Memory B cell (primary cell): ENCODE measurements around the gene CEACAM1.
"Not testable (repeated sequence)": the region's sequence is repeated elsewhere in the genome, so short reads cannot be mapped to it uniquely, and the experiment has no call there.

ENCODE experiments used
- ATAC-seq: fragments of 150-1000 bp; cut with Tn5 transposase; 2 replicates; pipeline ENCODE4 v1.10.0; 2021; ENCODE audit warnings: low read depth, mild to moderate bottlenecking, moderate library complexity
- DNase-seq, 2 donors: peaks; one replicate each; pipeline ENCODE4 v3.0.0; 2022; ENCODE audit warnings: low spot score in 2 of 2
- H3K27ac Mint-ChIP-seq: one replicate; pipeline ENCODE4 v1.8.0; 2022; ENCODE audit warnings: mild to moderate bottlenecking, moderate library complexity, mixed read lengths
- H3K27me3 Mint-ChIP-seq: one replicate; pipeline ENCODE4 v1.8.0; 2022; ENCODE audit warnings: mixed read lengths
- H3K36me3 Mint-ChIP-seq: one replicate; pipeline ENCODE4 v1.8.0; 2022; ENCODE audit warnings: mild to moderate bottlenecking, mixed read lengths
- H3K4me1 Mint-ChIP-seq: one replicate; pipeline ENCODE4 v1.8.0; 2022; ENCODE audit warnings: mixed read lengths
- H3K4me3 Mint-ChIP-seq: one replicate; pipeline ENCODE4 v1.8.0; 2022; ENCODE audit warnings: mild to moderate bottlenecking, moderate library complexity, mixed read lengths
- H3K9me3 Mint-ChIP-seq: one replicate; pipeline ENCODE4 v1.8.0; 2022; ENCODE audit warnings: mixed read lengths

Gene CEACAM1

GRCh38 chr19:42512743-42513304 lies 15.5 kb downstream of the CEACAM1 start:
- H3K4me3 Mint-ChIP-seq: peak overlapping the region; percentile 57
- peak; percentile 68 for ATAC-seq
- DNase-seq: no peak
- H3K4me1 Mint-ChIP-seq: peaks cover 11% of the 10 kb centered on the region
- H3K9me3 Mint-ChIP-seq: no peaks in the 10 kb centered on the region
- no peak overlapping the region for H3K27ac Mint-ChIP-seq
- no peaks in the 10 kb centered on the region for H3K27me3 Mint-ChIP-seq
- peaks cover 16% of the 10 kb centered on the region for H3K36me3 Mint-ChIP-seq

- H3K9me3 Mint-ChIP-seq: no peaks in the 10 kb centered on the region
- peak overlapping the region; percentile 57 for H3K4me3 Mint-ChIP-seq
- peaks cover 11% of the 10 kb centered on the region for H3K4me1 Mint-ChIP-seq
- ATAC-seq (no peak), DNase-seq (no peak)
- no peaks in the 10 kb centered on the region for H3K27me3 Mint-ChIP-seq
- no peak overlapping the region for H3K27ac Mint-ChIP-seq
- peaks cover 16% of the 10 kb centered on the region for H3K36me3 Mint-ChIP-seq
Measured at GRCh38 chr19:42512130-42512636, 16.1 kb downstream of the CEACAM1 start.

- no peaks in the 10 kb centered on the region for H3K27me3 Mint-ChIP-seq
- no peaks in the 10 kb centered on the region for H3K9me3 Mint-ChIP-seq
- no peak for DNase-seq
- H3K36me3 Mint-ChIP-seq: peaks cover 12% of the 10 kb centered on the region
- no peak overlapping the region for H3K27ac Mint-ChIP-seq
- ATAC-seq: no peak
- peaks cover 11% of the 10 kb centered on the region for H3K4me1 Mint-ChIP-seq
- H3K4me3 Mint-ChIP-seq: no peak overlapping the region
Measured at GRCh38 chr19:42511340-42511739, 16.9 kb downstream of the CEACAM1 start.

- peak; percentile 38 for ATAC-seq
- Mint-ChIP-seq H3K27me3 (peaks cover 2% of the 10 kb centered on the region), H3K4me1 (peaks cover 11% of the 10 kb centered on the region), H3K27ac (peak overlapping the region; percentile 51), H3K9me3 (no peaks in the 10 kb centered on the region), H3K4me3 (no peak overlapping the region), H3K36me3 (peaks cover 9% of the 10 kb centered on the region)
- no peak for DNase-seq
Measured at GRCh38 chr19:42508892-42509444, 19.3 kb downstream of the CEACAM1 start.

- Mint-ChIP-seq H3K36me3 (no peaks in the 10 kb centered on the region), H3K27ac (no peak overlapping the region), H3K27me3 (peaks cover 2% of the 10 kb centered on the region), H3K4me1 (peaks cover 3% of the 10 kb centered on the region), H3K4me3 (no peak overlapping the region), H3K9me3 (no peaks in the 10 kb centered on the region)
- ATAC-seq (no peak), DNase-seq (no peak)
Measured at GRCh38 chr19:42505066-42505465, 23.2 kb downstream of the CEACAM1 start.

GRCh38 chr19:42501733-42502132 lies 26.5 kb downstream of the CEACAM1 start:
- no peak for DNase-seq
- Mint-ChIP-seq H3K4me3 (no peak overlapping the region), H3K4me1 (peaks cover 16% of the 10 kb centered on the region), H3K27me3 (peaks cover 2% of the 10 kb centered on the region), H3K27ac (no peak overlapping the region), H3K9me3 (no peaks in the 10 kb centered on the region), H3K36me3 (no peaks in the 10 kb centered on the region)
- no peak for ATAC-seq

GRCh38 chr19:42501243-42501642 lies 27.0 kb downstream of the CEACAM1 start:
- peaks cover 17% of the 10 kb centered on the region for H3K4me1 Mint-ChIP-seq
- H3K36me3 Mint-ChIP-seq, H3K27me3 Mint-ChIP-seq, H3K4me3 Mint-ChIP-seq, H3K27ac Mint-ChIP-seq, DNase-seq, ATAC-seq, H3K9me3 Mint-ChIP-seq: not testable (repeated sequence)

GRCh38 chr19:42498169-42498757 lies 30.0 kb downstream of the CEACAM1 start:
- H3K27me3 Mint-ChIP-seq: no peaks in the 10 kb centered on the region
- no peak overlapping the region for H3K4me3 Mint-ChIP-seq
- DNase-seq (no peak), ATAC-seq (no peak)
- peaks cover 19% of the 10 kb centered on the region for H3K4me1 Mint-ChIP-seq
- no peaks in the 10 kb centered on the region for H3K9me3 Mint-ChIP-seq
- no peaks in the 10 kb centered on the region for H3K36me3 Mint-ChIP-seq
- peak overlapping the region; percentile 78 for H3K27ac Mint-ChIP-seq

- peaks cover 19% of the 10 kb centered on the region for H3K4me1 Mint-ChIP-seq
- no peaks in the 10 kb centered on the region for H3K9me3 Mint-ChIP-seq
- ATAC-seq (peak; percentile 84), DNase-seq (peak in 1 of 2 donors; percentile 16)
- H3K27me3 Mint-ChIP-seq: no peaks in the 10 kb centered on the region
- H3K27ac Mint-ChIP-seq: peak overlapping the region; percentile 78
- no peaks in the 10 kb centered on the region for H3K36me3 Mint-ChIP-seq
- H3K4me3 Mint-ChIP-seq: no peak overlapping the region
Measured at GRCh38 chr19:42497492-42498168, 30.7 kb downstream of the CEACAM1 start.

- Mint-ChIP-seq H3K36me3 (no peaks in the 10 kb centered on the region), H3K4me3 (no peak overlapping the region), H3K4me1 (peaks cover 19% of the 10 kb centered on the region), H3K9me3 (no peaks in the 10 kb centered on the region), H3K27ac (peak overlapping the region; percentile 78), H3K27me3 (no peaks in the 10 kb centered on the region)
- no peak for DNase-seq
- ATAC-seq: no peak
Measured at GRCh38 chr19:42496460-42497133, 31.7 kb downstream of the CEACAM1 start.

- Mint-ChIP-seq H3K4me3 (no peak overlapping the region), H3K36me3 (no peaks in the 10 kb centered on the region), H3K4me1 (peaks cover 19% of the 10 kb centered on the region), H3K27me3 (no peaks in the 10 kb centered on the region), H3K9me3 (no peaks in the 10 kb centered on the region), H3K27ac (peak overlapping the region; percentile 45)
- DNase-seq (no peak), ATAC-seq (no peak)
Measured at GRCh38 chr19:42495663-42496062, 32.6 kb downstream of the CEACAM1 start.

- no peaks in the 10 kb centered on the region for H3K27me3 Mint-ChIP-seq
- no peak for DNase-seq
- H3K9me3 Mint-ChIP-seq: no peaks in the 10 kb centered on the region
- no peak for ATAC-seq
- H3K36me3 Mint-ChIP-seq: no peaks in the 10 kb centered on the region
- H3K27ac Mint-ChIP-seq: no peak overlapping the region
- no peak overlapping the region for H3K4me3 Mint-ChIP-seq
- H3K4me1 Mint-ChIP-seq: peaks cover 19% of the 10 kb centered on the region
Measured at GRCh38 chr19:42494321-42494720, 34.0 kb downstream of the CEACAM1 start.

GRCh38 chr19:42488783-42489521 lies 39.3 kb downstream of the CEACAM1 start:
- no peak overlapping the region for H3K4me3 Mint-ChIP-seq
- peaks cover 5% of the 10 kb centered on the region for H3K36me3 Mint-ChIP-seq
- H3K27ac Mint-ChIP-seq: no peak overlapping the region
- H3K4me1 Mint-ChIP-seq: no peaks in the 10 kb centered on the region
- no peaks in the 10 kb centered on the region for H3K9me3 Mint-ChIP-seq
- H3K27me3 Mint-ChIP-seq: peaks cover 2% of the 10 kb centered on the region
- ATAC-seq (no peak), DNase-seq (no peak)
